Astrocyte (in vitro differentiated cells and primary cell): ENCODE measurements around the gene ZNF827.

Experiments
- CTCF ChIP-seq: IDR thresholded peaks from 2 replicates; pipeline ENCODE4 v1.5.1; 2011; ENCODE audit warnings: low read depth, mild to moderate bottlenecking, inconsistent platforms, low read length, moderate library complexity; ENCODE audit not compliant: insufficient read depth
- EZH2 ChIP-seq: IDR thresholded peaks from 2 replicates; pipeline ENCODE4 v1.6.1; 2012; ENCODE audit warnings: mild to moderate bottlenecking, low read length, inconsistent platforms; ENCODE audit not compliant: insufficient read depth

GRCh38 chr4:145799223-145799622 is 139.4 kb downstream of the ZNF827 start:
- no peak for TF ChIP-seq CTCF
- TF ChIP-seq EZH2, result no peak
